Naive B cell (primary cell): ENCODE measurements around the gene ACADVL. TPM values are rescaled to one million over a fixed set of nuclear protein-coding genes. Genes with fewer than 3 reads are reported as not detected.
A peak's percentile ranks its signal among the peaks of the same experiment; 100 is the strongest.
"Not testable (repeated sequence)": the region's sequence is repeated elsewhere in the genome, so short reads cannot be mapped to it uniquely, and the experiment has no call there.

Experiments
- ATAC-seq, 2 donors: fragments of 150-1000 bp; cut with Tn5 transposase; 2 replicates each; pipeline ENCODE4 v1.10.0; 2021; ENCODE audit warnings: low read depth in 2 of 2, mild to moderate bottlenecking in 2 of 2, moderate library complexity in 2 of 2
- DNase-seq: peaks from one replicate; pipeline ENCODE4 v3.0.0; 2022
- H3K27ac Mint-ChIP-seq, 6 donors: one replicate each; pipeline ENCODE4 v1.8.0; 2020 to 2022; ENCODE audit warnings: mild to moderate bottlenecking in 6 of 6, mixed read lengths in 6 of 6, moderate library complexity in 5 of 6, inconsistent platforms in 2 of 6
- H3K27me3 Mint-ChIP-seq, 3 donors: one replicate each; pipeline ENCODE4 v1.8.0; 2021 to 2022; ENCODE audit warnings: mixed read lengths in 3 of 3, mild to moderate bottlenecking in 1 of 3
- H3K36me3 Mint-ChIP-seq, 2 donors: one replicate each; pipeline ENCODE4 v1.8.0; 2020 to 2022; ENCODE audit warnings: mixed read lengths in 2 of 2, inconsistent platforms in 1 of 2, mild to moderate bottlenecking in 1 of 2
- H3K4me1 Mint-ChIP-seq, 3 donors: one replicate each; pipeline ENCODE4 v1.8.0; 2020 to 2022; ENCODE audit warnings: mixed read lengths in 3 of 3, inconsistent platforms in 1 of 3, mild to moderate bottlenecking in 1 of 3, moderate library complexity in 1 of 3
- H3K4me3 Mint-ChIP-seq, 8 donors: one replicate each; pipeline ENCODE4 v1.8.0; 2020 to 2022; ENCODE audit warnings: mild to moderate bottlenecking in 8 of 8, mixed read lengths in 8 of 8, moderate library complexity in 8 of 8, inconsistent platforms in 2 of 8
- H3K9me3 Mint-ChIP-seq, 7 donors: one replicate each; pipeline ENCODE4 v1.8.0; 2020 to 2022; ENCODE audit warnings: mixed read lengths in 7 of 7, mild to moderate bottlenecking in 5 of 7, inconsistent platforms in 2 of 7, moderate library complexity in 1 of 7
- polyA plus RNA-seq, 6 donors: library from polyadenylated mRNA; unstranded; fragments of 300-500 nt; fragmentation: Illumina TruSeq; gene quantifications; one replicate each; pipeline ENCODE4 v1.2.3, GENCODE V29; 2021; ENCODE audit warnings: low read depth in 6 of 6

The ACADVL gene
- polyA plus RNA-seq, 6 donors from 2014 or later, result 63.9 to 102 (median 75.0) TPM

DNA sequence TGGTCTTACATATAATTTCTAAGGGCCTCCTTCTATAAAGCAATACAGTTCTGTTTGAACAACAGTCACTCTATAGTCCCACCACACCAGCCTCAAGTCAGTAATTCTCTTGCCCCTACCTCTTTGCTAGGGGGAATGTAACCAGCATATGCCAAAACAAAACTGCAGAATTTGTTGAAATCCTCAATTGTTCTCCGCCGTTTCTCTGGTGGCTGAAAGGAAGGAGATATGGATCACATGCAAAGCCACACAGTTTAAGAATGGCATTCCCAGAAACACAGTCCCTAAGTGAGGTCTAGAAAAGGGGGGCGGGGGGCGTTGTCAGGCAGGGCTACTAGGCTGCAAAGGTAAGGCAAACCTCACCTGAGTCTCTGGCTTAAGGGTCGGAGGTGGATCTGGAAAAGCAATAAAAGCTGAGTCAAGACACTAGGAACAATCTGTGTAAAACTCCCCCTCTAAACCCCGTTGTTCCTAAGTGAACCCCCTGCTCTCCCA lies 17.6 kb downstream of the ACADVL start:
- DNase-seq (no peak), ATAC-seq (no peak)
- H3K36me3 Mint-ChIP-seq, result peaks cover 4 to 30% of the 10 kb centered on the region in 2 donors
- peak overlapping the region; percentile 0 to 100 (median 93) for H3K27ac Mint-ChIP-seq
- peak overlapping the region; percentile 87 to 100 (median 98) for H3K4me3 Mint-ChIP-seq
- no peaks in the 10 kb centered on the region for H3K27me3 Mint-ChIP-seq
- peaks cover 69 to 78% (median 73%) of the 10 kb centered on the region in 3 donors for H3K4me1 Mint-ChIP-seq
- no peaks in the 10 kb centered on the region for H3K9me3 Mint-ChIP-seq

- DNase-seq (peak; percentile 72), ATAC-seq (peak; percentile 27 to 32)
- peaks cover 0 to 4% (median 0%) of the 10 kb centered on the region in 7 donors for H3K9me3 Mint-ChIP-seq
- peak overlapping the region; percentile 87 to 100 (median 98) for H3K4me3 Mint-ChIP-seq
- peaks cover 68 to 79% (median 71%) of the 10 kb centered on the region in 3 donors for H3K4me1 Mint-ChIP-seq
- no peaks in the 10 kb centered on the region for H3K27me3 Mint-ChIP-seq
- H3K27ac Mint-ChIP-seq, result peak overlapping the region; percentile 87 to 100 (median 94)
- peaks cover 4 to 32% of the 10 kb centered on the region in 2 donors for H3K36me3 Mint-ChIP-seq
Observed at GRCh38 chr17:7237761-7238419, 18.2 kb downstream of the ACADVL start.

DNA sequence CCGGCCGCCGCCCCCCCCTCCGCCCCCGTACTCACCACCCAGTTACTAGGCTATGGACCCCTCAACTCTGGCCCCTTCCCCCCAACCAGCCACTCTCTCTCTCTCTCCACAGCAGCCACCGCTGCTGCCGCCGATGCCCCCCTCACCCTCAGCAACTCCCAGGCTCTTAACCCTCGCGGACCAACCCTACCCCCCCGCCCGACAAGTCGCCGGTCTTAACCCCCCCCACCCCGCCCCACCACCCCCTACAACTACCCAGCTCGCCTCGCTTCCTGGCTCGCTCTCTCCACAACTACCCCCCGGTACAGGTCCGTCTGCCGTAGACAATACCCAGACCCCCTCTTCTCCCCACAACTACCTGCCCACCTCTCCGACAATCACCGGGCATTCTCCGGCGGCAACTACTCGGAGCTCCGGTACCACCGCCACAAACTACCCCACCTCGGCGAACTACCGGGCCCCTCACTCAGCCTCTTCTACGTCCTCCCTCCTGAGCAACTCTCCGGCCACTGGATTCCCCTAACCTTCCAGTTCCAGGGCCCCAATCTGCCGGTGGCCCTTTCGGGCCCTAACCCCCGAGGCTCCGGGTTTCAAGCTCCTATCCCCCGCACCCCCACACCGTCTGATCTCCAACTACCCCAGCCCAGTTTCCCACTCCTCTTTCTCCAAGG lies 18.8 kb downstream of the ACADVL start:
- no peak for DNase-seq
- Mint-ChIP-seq H3K36me3 (peaks cover 4 to 32% of the 10 kb centered on the region in 2 donors), H3K9me3 (peaks cover 0 to 4% (median 0%) of the 10 kb centered on the region in 7 donors), H3K4me1 (peaks cover 66 to 78% (median 70%) of the 10 kb centered on the region in 3 donors), H3K27me3 (no peaks in the 10 kb centered on the region), H3K27ac (peak overlapping the region; percentile 91 to 100 (median 96)), H3K4me3 (peak overlapping the region; percentile 87 to 100 (median 98))
- no peak for ATAC-seq

DNA sequence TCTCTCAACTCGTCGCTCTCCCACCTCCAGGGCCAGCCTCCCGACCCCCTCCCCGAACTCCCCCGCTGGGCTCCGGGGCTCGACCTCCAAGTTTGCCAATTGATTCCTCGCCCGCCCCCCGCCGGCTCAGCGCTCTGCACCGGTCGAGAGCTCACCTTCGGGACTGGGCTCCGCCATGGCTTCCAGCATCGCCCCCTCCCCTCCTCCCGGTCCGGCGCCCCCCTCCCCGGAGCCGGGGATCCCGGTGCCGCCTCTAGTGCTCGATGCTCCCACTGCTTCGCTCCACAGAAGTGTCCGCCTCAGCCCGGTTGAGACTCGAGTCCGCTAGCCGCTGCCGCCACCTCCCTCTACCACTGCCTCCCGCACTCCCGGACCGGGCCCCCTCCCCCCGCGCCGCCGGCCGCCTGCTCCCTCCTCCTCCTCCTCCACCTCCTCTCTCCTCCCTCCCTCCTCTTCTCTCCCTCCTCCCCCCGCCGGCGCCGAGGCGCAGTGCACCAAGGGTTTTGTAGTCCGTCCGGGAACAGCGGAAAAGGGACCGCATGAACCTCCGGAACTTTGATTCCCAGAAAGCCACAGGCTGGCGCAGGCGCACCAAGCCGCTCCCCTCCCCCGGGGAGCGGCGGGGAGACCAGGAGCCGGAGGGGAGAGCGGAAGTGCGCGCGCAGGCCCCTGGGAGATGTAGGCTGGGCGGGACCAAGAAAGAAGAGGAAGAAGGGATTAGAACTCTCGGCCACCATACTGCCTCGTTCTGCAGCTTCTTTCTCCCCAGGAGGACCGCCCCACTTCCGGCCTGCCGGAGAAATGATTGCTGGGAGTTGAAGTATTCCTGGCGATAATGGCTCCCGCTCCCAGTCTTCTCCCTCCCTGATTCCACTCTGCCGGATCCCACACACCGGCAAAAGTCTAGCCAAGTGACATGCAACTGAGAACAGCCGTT lies 19.6 kb downstream of the ACADVL start, which contains the start of gene PHF23:
Gene PHF23, minus strand, starts transcription at position 367 of the 937 bp plus-strand sequence. Its CDS starts 178 bp downstream, at position 189.
- peak; percentile 93 for DNase-seq
- Mint-ChIP-seq H3K9me3 (peaks cover 0 to 4% (median 0%) of the 10 kb centered on the region in 7 donors), H3K4me3 (peak within 1 kb of the TSS; percentile 87 to 100 (median 98)), H3K27me3 (no peaks in the 10 kb centered on the region), H3K4me1 (peaks cover 61 to 73% (median 65%) of the 10 kb centered on the region in 3 donors), H3K27ac (peak within 1 kb of the TSS; percentile 91 to 100 (median 98)), H3K36me3 (peaks cover 4 to 32% of the 10 kb centered on the region in 2 donors)
- ATAC-seq, result peak; percentile 59 to 61

- Mint-ChIP-seq H3K36me3 (peaks cover 4 to 32% of the 10 kb centered on the region in 2 donors), H3K4me3 (peak overlapping the region; percentile 87 to 100 (median 98)), H3K27ac (peak overlapping the region; percentile 80 to 100 (median 98)), H3K27me3 (no peaks in the 10 kb centered on the region), H3K9me3 (peaks cover 0 to 4% (median 0%) of the 10 kb centered on the region in 7 donors), H3K4me1 (peaks cover 51 to 62% (median 57%) of the 10 kb centered on the region in 3 donors)
- DNase-seq (peak; percentile 62), ATAC-seq (peak; percentile 7 to 9)
Observed at GRCh38 chr17:7240375-7240774, 20.6 kb downstream of the ACADVL start.

- Mint-ChIP-seq H3K27ac (peak overlapping the region in 5 of 6 donors; percentile 98 to 100 (median 100)), H3K27me3 (no peaks in the 10 kb centered on the region), H3K4me1 (peaks cover 47 to 58% (median 55%) of the 10 kb centered on the region in 3 donors), H3K4me3 (peak overlapping the region; percentile 87 to 100 (median 98)), H3K36me3 (peaks cover 9 to 36% of the 10 kb centered on the region in 2 donors), H3K9me3 (peaks cover 0 to 4% (median 0%) of the 10 kb centered on the region in 7 donors)
- DNase-seq (no peak), ATAC-seq (no peak)
Observed at GRCh38 chr17:7241090-7241733, 21.5 kb downstream of the ACADVL start.

DNA sequence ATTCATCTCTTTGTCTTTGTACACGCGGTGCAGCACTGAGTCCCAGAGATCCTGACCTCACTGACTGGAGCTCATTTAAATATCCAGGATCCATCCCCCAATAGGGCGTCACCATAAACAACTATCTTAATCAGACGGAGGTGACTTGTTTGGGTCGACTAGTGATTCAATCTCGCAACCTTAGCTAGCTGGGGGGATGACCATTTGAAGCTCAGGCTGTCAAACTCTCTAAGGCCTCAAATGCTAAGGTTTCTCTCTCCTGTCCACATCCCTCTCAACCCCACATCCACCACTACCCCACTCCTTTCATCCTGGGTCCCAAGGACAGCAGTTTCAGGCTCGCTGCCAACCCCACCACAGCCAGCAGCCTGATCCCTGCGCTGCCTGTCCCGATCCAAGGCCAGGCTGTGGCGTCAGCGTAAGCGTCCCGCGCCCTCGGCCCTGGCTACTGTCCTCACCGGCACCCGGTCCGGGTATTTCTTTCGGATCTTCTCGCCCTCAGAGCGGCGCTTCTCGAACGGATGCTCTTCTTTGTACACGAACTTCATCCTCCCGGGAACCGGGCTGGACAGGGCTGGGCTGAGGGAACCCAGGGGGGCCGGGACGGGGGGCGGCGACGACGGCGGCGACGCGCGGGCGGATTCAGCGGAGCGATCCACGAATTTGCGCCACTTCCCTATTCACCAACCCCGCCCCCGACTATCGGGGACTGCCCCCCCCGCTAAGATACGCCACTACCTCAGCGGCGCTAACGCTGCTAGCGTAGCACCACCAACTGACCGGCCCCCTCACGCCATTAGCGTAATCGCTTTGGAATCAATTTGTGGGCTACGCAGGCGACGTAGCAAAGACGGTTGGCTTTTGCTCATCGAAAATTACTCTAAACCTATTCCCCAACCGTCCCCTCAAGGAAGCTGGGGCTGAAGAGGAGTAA lies 22.3 kb downstream of the ACADVL start, which contains the start of gene GABARAP:
Gene GABARAP, minus strand, starts transcription at position 667 of the 934 bp plus-strand sequence. Its CDS starts 119 bp downstream, at position 548.
- Mint-ChIP-seq H3K4me1 (peaks cover 46 to 56% (median 55%) of the 10 kb centered on the region in 3 donors), H3K27ac (peak within 1 kb of the TSS; percentile 98 to 100 (median 100)), H3K9me3 (peaks cover 0 to 4% (median 0%) of the 10 kb centered on the region in 7 donors), H3K27me3 (no peaks in the 10 kb centered on the region), H3K36me3 (peaks cover 15 to 38% of the 10 kb centered on the region in 2 donors), H3K4me3 (peak within 1 kb of the TSS; percentile 87 to 100 (median 98))
- ATAC-seq (peak; percentile 22 to 32), DNase-seq (peak; percentile 90)

DNA sequence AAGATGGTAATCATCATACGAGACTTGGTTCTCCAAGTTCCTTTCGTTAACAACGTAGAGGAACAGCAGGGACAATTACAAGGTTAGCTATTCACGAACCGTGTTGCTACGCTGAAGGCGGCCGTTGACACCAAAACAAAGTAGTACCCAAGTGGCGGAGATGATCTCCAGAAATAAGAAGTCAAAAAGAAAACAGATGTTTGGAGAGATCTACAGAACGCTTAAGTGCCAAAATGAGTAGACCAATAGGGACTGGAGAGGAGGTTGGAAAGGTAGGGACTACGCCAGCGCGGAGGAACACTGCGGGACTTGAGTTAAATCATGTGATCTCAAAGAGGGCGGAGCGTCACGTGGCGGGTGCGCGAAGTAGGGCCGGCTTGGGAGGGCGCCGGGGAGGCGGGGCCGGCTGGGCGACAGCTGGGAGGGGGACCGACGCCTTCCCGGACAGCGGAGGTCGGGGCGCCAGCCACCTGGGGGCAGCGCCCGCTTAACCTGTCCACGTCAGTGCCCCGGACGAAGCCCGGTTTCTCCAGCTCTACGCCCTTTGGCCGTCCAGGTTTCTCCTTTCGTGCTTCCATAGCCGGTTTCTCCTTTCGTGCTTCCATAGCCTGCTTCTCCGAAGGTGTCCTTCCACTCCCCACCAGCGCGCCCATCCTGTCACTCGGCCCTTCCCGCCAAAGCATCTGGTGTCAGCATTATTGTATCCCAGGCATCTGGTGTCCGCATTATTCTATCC lies 23.1 kb downstream of the ACADVL start:
- Mint-ChIP-seq H3K4me3 (peak overlapping the region; percentile 87 to 100 (median 98)), H3K4me1 (peaks cover 43 to 52% (median 51%) of the 10 kb centered on the region in 3 donors), H3K27me3 (no peaks in the 10 kb centered on the region), H3K27ac (peak overlapping the region; percentile 98 to 100 (median 100)), H3K9me3 (peaks cover 0 to 4% (median 0%) of the 10 kb centered on the region in 7 donors), H3K36me3 (peaks cover 15 to 36% of the 10 kb centered on the region in 2 donors)
- DNase-seq (peak; percentile 93), ATAC-seq (peak; percentile 37 to 49)

DNA sequence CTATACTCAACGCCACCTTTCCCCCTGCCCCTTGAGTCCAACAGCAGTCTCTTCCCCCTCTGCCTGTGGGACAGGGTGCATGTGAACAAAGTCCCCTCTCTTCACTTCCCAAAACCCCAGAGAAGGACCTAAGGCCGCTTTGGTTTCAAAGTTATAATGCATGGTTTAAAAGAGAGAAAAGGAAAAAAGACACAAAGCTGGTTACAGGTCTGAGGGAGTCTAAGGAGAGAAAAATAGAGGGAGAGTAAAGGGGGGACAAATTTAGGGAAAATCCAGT lies 23.7 kb downstream of the ACADVL start:
- Mint-ChIP-seq H3K36me3 (peaks cover 15 to 36% of the 10 kb centered on the region in 2 donors), H3K4me1 (peaks cover 44 to 53% (median 51%) of the 10 kb centered on the region in 3 donors), H3K27me3 (no peaks in the 10 kb centered on the region), H3K9me3 (peaks cover 0 to 4% (median 0%) of the 10 kb centered on the region in 7 donors), H3K27ac (peak overlapping the region; percentile 95 to 100 (median 98)), H3K4me3 (peak overlapping the region; percentile 87 to 100 (median 98))
- no peak for DNase-seq
- ATAC-seq, result no peak

GRCh38 chr17:7243838-7244237 lies 24.1 kb downstream of the ACADVL start:
- Mint-ChIP-seq H3K27ac (peak overlapping the region in 3 of 6 donors; percentile 29 to 98 (median 95)), H3K4me1 (peaks cover 48 to 58% (median 51%) of the 10 kb centered on the region in 3 donors), H3K36me3 (peaks cover 15 to 36% of the 10 kb centered on the region in 2 donors), H3K4me3 (peak overlapping the region in 7 of 8 donors; percentile 53 to 100 (median 98))
- not testable (repeated sequence) for ATAC-seq, DNase-seq, H3K9me3 Mint-ChIP-seq, H3K27me3 Mint-ChIP-seq

- DNase-seq (no peak), ATAC-seq (no peak)
- no peaks in the 10 kb centered on the region for H3K27me3 Mint-ChIP-seq
- H3K27ac Mint-ChIP-seq, result peak overlapping the region in 2 of 6 donors; percentile 3 to 17
- H3K9me3 Mint-ChIP-seq, result peaks cover 0 to 4% (median 0%) of the 10 kb centered on the region in 7 donors
- peaks cover 48 to 56% (median 50%) of the 10 kb centered on the region in 3 donors for H3K4me1 Mint-ChIP-seq
- peak overlapping the region in 1 of 8 donors; percentile 58 for H3K4me3 Mint-ChIP-seq
- peaks cover 15 to 19% of the 10 kb centered on the region in 2 donors for H3K36me3 Mint-ChIP-seq
Observed at GRCh38 chr17:7246779-7247178, 27.0 kb downstream of the ACADVL start.
